HepG2 (cell line): ENCODE results near the gene BAHCC1. TPM values are rescaled to one million over a fixed set of nuclear protein-coding genes. Genes with fewer than 3 reads are reported as not detected.

Source experiments
- ARHGAP35 ChIP-seq: sonication (generic); formaldehyde crosslinking; IDR thresholded peaks from 2 replicates; pipeline ENCODE4 v1.9.0; 2022; ENCODE audit warnings: mild to moderate bottlenecking, inconsistent platforms, moderate library complexity, missing genetic modification reagents, borderline replicate concordance
- FOSL1 ChIP-seq: sonication (generic); formaldehyde crosslinking; IDR thresholded peaks from 2 replicates; pipeline ENCODE4 v1.9.0; 2021; ENCODE audit warnings: missing genetic modification reagents, borderline replicate concordance
- FOXO4 ChIP-seq: sonication (generic); formaldehyde crosslinking; conservative IDR thresholded peaks from 2 replicates; pipeline ENCODE4 v1.8.1; 2023; ENCODE audit warnings: missing genetic modification reagents
- GABPA ChIP-seq, 2 experiments: IDR thresholded peaks; 2 replicates each; pipeline ENCODE4 v1.6.1; 2011 to 2016; ENCODE audit warnings: low read depth in 2 of 2, low read length in 1 of 2, missing biosample characterization in 1 of 2, missing genetic modification characterization in 1 of 2
- NFIC ChIP-seq: IDR thresholded peaks from 2 replicates; pipeline ENCODE4 v1.6.1; 2012; ENCODE audit warnings: mild to moderate bottlenecking, low read length, inconsistent platforms
- NFYB ChIP-seq: sonication (generic); formaldehyde crosslinking; IDR thresholded peaks from 2 replicates; pipeline ENCODE4 v1.4.0; 2020; ENCODE audit warnings: missing genetic modification reagents
- PHF5A ChIP-seq: IDR thresholded peaks from one replicate; pipeline ENCODE4 v1.6.1; 2018; ENCODE audit warnings: low read depth, missing genetic modification reagents; ENCODE audit not compliant: unreplicated experiment
- PRMT3 ChIP-seq: sonication (generic); formaldehyde crosslinking; IDR thresholded peaks from 2 replicates; pipeline ENCODE4 v1.8.1; 2022; ENCODE audit warnings: low read depth, mild to moderate bottlenecking, moderate library complexity, missing genetic modification reagents, borderline replicate concordance
- RFX3 ChIP-seq: IDR thresholded peaks from 2 replicates; pipeline ENCODE4 v1.6.1; 2016; ENCODE audit warnings: missing biosample characterization, missing genetic modification reagents
- SRY ChIP-seq: sonication (generic); formaldehyde crosslinking; IDR thresholded peaks from 2 replicates; pipeline ENCODE4 v1.8.0; 2022; ENCODE audit warnings: mild to moderate bottlenecking, missing genetic modification reagents
- SSRP1 ChIP-seq: IDR thresholded peaks from 2 replicates; pipeline ENCODE4 v1.6.1; 2016; ENCODE audit warnings: control low read depth
- TEAD3 ChIP-seq: optimal IDR thresholded peaks from 2 replicates; pipeline ENCODE3; 2016; ENCODE audit warnings: borderline replicate concordance
- TMF1 ChIP-seq: sonication (generic); formaldehyde crosslinking; IDR thresholded peaks from 2 replicates; pipeline ENCODE4 v1.8.1; 2022; ENCODE audit warnings: low read depth, missing genetic modification reagents
- YEATS4 ChIP-seq: sonication (generic); formaldehyde crosslinking; IDR thresholded peaks from 2 replicates; pipeline ENCODE4 v1.4.0; 2020; ENCODE audit warnings: missing genetic modification reagents, borderline replicate concordance
- ZBTB25 ChIP-seq: IDR thresholded peaks from 2 replicates; pipeline ENCODE4 v1.6.1; 2018; ENCODE audit warnings: missing genetic modification reagents
- ZFP1 ChIP-seq: IDR thresholded peaks from 2 replicates; pipeline ENCODE4 v1.6.1; 2016
- ZFP36L1 ChIP-seq: sonication (generic); formaldehyde crosslinking; IDR thresholded peaks from 2 replicates; pipeline ENCODE4 v1.8.0; 2022; ENCODE audit warnings: mild to moderate bottlenecking, missing genetic modification reagents, moderate library complexity
- ZKSCAN8 ChIP-seq: IDR thresholded peaks from 2 replicates; pipeline ENCODE4 v1.6.1; 2016; ENCODE audit warnings: borderline replicate concordance, missing genetic modification reagents, missing compliant biosample characterization
- ZNF264 ChIP-seq: sonication (generic); formaldehyde crosslinking; IDR thresholded peaks from 2 replicates; pipeline ENCODE4 v1.4.0; 2020; ENCODE audit warnings: missing genetic modification reagents
- ZNF629 ChIP-seq: sonication (generic); formaldehyde crosslinking; conservative IDR thresholded peaks from 2 replicates; pipeline ENCODE4 v1.5.0; 2020; ENCODE audit warnings: missing genetic modification reagents
- ZNF777 ChIP-seq: sonication (generic); formaldehyde crosslinking; IDR thresholded peaks from 2 replicates; pipeline ENCODE4 v1.4.0; 2020; ENCODE audit warnings: missing genetic modification reagents
- ZNF782 ChIP-seq: sonication (generic); formaldehyde crosslinking; IDR thresholded peaks from 2 replicates; pipeline ENCODE4 v1.4.0; 2020; ENCODE audit warnings: missing genetic modification reagents, mild to moderate bottlenecking, borderline replicate concordance
- ZSCAN31 ChIP-seq: sonication (generic); formaldehyde crosslinking; IDR thresholded peaks from 2 replicates; pipeline ENCODE4 v1.5.0; 2020; ENCODE audit warnings: low read depth, mild to moderate bottlenecking, missing genetic modification reagents
- polyA plus RNA-seq, 8 experiments: library from polyadenylated mRNA; depleted of rRNA in 3 of 8; stranded (reverse) in 7 of 8; unstranded in 1 of 8; fragments of >200 nt; fragmentation: Illumina TruSeq in 4 of 8; extraction: Trizol in 4 of 8; gene quantifications; 2 replicates each; pipeline versions ENCODE4 v1.2.1 to v1.2.3, GENCODE V29; 2011 to 2016; ENCODE audit warnings: low read depth in 4 of 8, missing spikeins in 1 of 8, mixed read lengths in 1 of 8; ENCODE audit not compliant: insufficient read depth in 1 of 8
- total RNA-seq, 5 experiments: library from RNA; depleted of rRNA; stranded (reverse); fragments of >200 nt; fragmentation: Illumina TruSeq; extraction: Trizol; gene quantifications; 2 replicates each; pipeline ENCODE4 v1.2.3, GENCODE V29; 2016; ENCODE audit warnings: low read depth in 1 of 5
- TF ChIP-seq, protein P1 (sequence below): sonication (generic); formaldehyde crosslinking; IDR thresholded peaks from 2 replicates; pipeline ENCODE4 v1.4.0; 2020; ENCODE audit warnings: missing genetic modification reagents
- TF ChIP-seq, protein P2 (sequence below), 2 experiments: sonication (generic) in 1 of 2; formaldehyde crosslinking in 1 of 2; IDR thresholded peaks; 2 replicates each; pipeline versions ENCODE4 v1.4.0 to v1.6.1; 2016 to 2020; ENCODE audit warnings: borderline replicate concordance in 1 of 2, low read depth in 1 of 2, mild to moderate bottlenecking in 1 of 2, missing genetic modification reagents in 1 of 2

BAHCC1 gene
- total and polyA plus RNA-seq, 2 of the 13 experiments (the other 11 are each of a cell fraction or from before 2014, with no cell fraction given): 1.4 to 1.7 TPM

- TF ChIP-seq, protein P1, sequence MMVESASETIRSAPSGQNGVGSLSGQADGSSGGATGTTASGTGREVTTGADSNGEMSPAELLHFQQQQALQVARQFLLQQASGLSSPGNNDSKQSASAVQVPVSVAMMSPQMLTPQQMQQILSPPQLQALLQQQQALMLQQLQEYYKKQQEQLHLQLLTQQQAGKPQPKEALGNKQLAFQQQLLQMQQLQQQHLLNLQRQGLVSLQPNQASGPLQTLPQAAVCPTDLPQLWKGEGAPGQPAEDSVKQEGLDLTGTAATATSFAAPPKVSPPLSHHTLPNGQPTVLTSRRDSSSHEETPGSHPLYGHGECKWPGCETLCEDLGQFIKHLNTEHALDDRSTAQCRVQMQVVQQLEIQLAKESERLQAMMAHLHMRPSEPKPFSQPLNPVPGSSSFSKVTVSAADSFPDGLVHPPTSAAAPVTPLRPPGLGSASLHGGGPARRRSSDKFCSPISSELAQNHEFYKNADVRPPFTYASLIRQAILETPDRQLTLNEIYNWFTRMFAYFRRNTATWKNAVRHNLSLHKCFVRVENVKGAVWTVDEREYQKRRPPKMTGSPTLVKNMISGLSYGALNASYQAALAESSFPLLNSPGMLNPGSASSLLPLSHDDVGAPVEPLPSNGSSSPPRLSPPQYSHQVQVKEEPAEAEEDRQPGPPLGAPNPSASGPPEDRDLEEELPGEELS (CRISPR knock-in tag): no peak
- TF ChIP-seq FOXO4 (CRISPR knock-in tag) (no peak), ZFP1 (CRISPR knock-in tag) (no peak), ZNF264 (CRISPR knock-in tag) (no peak), RFX3 (CRISPR knock-in tag) (no peak), ARHGAP35 (CRISPR knock-in tag) (no peak), FOSL1 (no peak), SSRP1 (CRISPR knock-in tag) (no peak), ZSCAN31 (CRISPR knock-in tag) (no peak), SRY (CRISPR knock-in tag) (no peak), NFIC (no peak), ZFP36L1 (CRISPR knock-in tag) (no peak), GABPA (IDR thresholded peaks at IDR 0.05; ENCODE audit: low read depth, low read length) (no peak), GABPA (CRISPR knock-in tag; IDR thresholded peaks at IDR 0.05; ENCODE audit: low read depth) (no peak), ZNF629 (CRISPR knock-in tag) (no peak), TMF1 (CRISPR knock-in tag) (no peak), ZNF782 (no peak), PRMT3 (CRISPR knock-in tag) (no peak), YEATS4 (CRISPR knock-in tag) (0 out of 2 replicates have a peak, but pooled peaks have one; percentile 0), ZNF777 (CRISPR knock-in tag) (peak; percentile 49; the same call in 1 of the 2 replicates), PHF5A (CRISPR knock-in tag) (no peak), TEAD3 (peak; percentile 9), ZBTB25 (no peak), NFYB (CRISPR knock-in tag) (no peak), ZKSCAN8 (CRISPR knock-in tag) (no peak)
- TF ChIP-seq, protein P2, sequence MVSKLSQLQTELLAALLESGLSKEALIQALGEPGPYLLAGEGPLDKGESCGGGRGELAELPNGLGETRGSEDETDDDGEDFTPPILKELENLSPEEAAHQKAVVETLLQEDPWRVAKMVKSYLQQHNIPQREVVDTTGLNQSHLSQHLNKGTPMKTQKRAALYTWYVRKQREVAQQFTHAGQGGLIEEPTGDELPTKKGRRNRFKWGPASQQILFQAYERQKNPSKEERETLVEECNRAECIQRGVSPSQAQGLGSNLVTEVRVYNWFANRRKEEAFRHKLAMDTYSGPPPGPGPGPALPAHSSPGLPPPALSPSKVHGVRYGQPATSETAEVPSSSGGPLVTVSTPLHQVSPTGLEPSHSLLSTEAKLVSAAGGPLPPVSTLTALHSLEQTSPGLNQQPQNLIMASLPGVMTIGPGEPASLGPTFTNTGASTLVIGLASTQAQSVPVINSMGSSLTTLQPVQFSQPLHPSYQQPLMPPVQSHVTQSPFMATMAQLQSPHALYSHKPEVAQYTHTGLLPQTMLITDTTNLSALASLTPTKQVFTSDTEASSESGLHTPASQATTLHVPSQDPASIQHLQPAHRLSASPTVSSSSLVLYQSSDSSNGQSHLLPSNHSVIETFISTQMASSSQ (IDR thresholded peaks at IDR 0.05; ENCODE audit: low read depth): no peak
- TF ChIP-seq, protein P2 (CRISPR knock-in tag; IDR thresholded peaks at IDR 0.05; ENCODE audit: borderline replicate concordance): no peak
Observed at GRCh38 chr17:81511554-81511803, 116.2 kb downstream of the BAHCC1 start (continued).
